C4-2B (cell line): ENCODE results near the gene FBRSL1.

Experiments
- ZFX ChIP-seq: fragments of 450-650 bp; IDR thresholded peaks from 2 replicates; pipeline ENCODE4 v1.6.1; 2017
- TF ChIP-seq, protein P1 (sequence below): fragments of 450-650 bp; conservative IDR thresholded peaks from 2 replicates; pipeline ENCODE4 v1.5.1; 2017; ENCODE audit warnings: mild to moderate bottlenecking

DNA sequence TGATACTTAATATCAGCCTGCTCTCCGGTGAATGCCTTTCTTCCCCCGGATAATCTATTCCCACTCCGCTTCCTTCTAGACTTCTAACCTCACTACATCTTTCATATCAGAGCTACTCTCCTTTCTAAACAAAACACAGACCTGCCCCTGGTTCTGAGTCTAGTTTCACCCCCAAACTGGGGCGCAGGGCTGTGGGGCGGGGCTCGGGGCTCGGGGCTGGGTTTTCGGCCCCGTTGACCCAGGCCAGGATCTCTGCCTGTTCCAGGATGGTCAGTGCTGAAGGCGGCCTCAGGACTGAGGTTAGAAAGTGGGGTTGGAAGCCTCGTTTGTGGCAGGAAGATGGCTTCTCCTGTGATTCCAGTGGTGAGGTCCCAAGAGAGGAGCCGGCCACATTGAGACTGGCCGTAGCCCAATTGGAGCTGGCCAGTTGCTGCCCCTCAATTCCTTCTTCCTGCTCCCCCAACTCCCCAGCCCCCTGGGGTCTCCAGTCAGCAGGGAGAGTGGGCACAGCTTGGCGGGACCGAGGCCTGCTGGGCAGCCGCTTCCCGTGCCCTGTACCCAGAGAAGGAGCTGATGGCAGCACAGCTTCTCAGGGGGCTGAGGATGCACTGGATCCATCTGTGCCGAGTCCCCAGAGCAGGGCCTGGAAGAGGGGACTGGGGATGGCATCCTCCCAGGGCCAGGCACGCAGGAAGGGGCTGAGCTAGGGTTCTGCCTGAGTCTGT lies 67.5 kb downstream of the FBRSL1 start:
- TF ChIP-seq, protein P1, sequence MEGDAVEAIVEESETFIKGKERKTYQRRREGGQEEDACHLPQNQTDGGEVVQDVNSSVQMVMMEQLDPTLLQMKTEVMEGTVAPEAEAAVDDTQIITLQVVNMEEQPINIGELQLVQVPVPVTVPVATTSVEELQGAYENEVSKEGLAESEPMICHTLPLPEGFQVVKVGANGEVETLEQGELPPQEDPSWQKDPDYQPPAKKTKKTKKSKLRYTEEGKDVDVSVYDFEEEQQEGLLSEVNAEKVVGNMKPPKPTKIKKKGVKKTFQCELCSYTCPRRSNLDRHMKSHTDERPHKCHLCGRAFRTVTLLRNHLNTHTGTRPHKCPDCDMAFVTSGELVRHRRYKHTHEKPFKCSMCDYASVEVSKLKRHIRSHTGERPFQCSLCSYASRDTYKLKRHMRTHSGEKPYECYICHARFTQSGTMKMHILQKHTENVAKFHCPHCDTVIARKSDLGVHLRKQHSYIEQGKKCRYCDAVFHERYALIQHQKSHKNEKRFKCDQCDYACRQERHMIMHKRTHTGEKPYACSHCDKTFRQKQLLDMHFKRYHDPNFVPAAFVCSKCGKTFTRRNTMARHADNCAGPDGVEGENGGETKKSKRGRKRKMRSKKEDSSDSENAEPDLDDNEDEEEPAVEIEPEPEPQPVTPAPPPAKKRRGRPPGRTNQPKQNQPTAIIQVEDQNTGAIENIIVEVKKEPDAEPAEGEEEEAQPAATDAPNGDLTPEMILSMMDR, result no peak
- TF ChIP-seq ZFX, result no peak
